HG03442 (cell line): ENCODE data around the gene SCGN.

Source experiments
- ATAC-seq: cut with Tn5 transposase; IDR thresholded peaks from one replicate; pipeline ENCODE4 v1.9.1; 2021; ENCODE audit warnings: mild to moderate bottlenecking, moderate library complexity; ENCODE audit not compliant: unreplicated experiment

SCGN gene

DNA sequence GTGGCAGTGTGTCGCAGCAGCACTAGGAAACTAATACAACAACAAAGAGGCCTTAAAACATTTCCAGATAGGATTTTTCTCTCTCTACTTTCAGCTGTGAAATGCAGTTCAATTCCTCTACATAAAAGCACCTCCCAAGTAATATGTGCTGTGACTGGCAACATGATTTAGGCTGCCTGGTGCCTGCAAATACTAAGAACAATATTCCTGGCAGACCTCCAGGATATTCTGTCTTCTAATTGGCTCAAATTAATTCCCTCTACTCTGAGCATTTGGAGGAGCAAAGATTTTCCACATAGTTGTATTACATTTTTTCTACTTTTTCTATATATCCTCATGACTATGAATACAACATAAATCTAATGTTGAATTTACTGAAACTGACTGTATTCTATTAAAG is 33.2 kb downstream of the SCGN start:
- ATAC-seq: no peak

DNA sequence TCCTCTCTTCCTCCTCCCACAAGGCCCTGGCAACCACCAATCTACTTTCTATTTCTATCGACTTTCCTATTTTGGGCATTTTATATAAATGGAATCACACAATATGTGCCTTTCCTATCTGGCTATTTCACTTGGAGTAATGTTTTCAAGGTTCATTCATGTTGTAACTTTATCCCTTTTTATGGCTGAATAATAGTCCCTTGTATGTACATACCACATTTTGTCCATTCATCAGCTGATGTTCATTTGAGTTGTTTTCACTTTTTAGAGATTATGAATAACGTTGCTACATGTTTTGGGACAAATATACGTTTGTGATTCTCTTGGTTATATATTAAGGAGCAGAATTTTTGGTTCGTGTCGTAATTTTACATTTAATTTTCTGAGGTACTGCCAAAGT is 33.9 kb downstream of the SCGN start:
- ATAC-seq: no peak

DNA sequence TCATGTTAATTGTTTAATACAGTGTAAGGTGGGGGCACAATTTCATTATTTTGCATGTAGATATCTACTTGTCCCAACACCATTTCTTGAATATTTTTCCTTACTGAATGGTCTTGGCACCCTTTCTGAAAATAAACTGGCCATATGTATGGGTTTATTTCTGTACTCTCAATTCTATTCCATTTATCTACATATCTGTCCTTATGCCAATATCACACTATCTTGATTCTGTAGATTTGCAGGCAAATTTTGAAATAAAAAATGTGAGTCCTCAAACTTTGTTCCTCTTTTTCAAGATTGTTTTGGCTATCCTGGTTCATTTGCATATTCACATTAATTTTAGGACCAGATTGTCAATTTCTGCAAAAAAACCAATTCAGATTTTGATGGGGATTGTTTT is 34.8 kb downstream of the SCGN start:
- ATAC-seq: no peak

DNA sequence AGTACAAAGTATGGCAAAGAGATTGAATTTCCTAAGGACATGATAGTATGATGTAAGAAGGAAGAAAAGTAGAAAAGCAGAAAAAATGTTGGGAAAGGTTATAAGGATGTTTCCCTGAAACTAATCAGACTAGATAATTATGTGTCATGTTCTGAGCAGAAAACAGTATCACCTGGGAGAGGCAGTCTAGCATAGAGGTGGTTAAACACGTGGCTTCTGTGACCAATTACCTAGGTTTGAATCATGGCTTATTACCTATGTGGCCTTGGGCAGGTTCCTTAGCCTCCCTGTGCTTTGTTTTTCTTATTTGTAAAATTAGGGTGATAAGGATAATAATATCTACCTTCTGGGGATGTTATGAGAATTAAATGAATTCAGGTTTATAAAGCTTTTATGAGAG is 38.0 kb downstream of the SCGN start:
- no peak for ATAC-seq

DNA sequence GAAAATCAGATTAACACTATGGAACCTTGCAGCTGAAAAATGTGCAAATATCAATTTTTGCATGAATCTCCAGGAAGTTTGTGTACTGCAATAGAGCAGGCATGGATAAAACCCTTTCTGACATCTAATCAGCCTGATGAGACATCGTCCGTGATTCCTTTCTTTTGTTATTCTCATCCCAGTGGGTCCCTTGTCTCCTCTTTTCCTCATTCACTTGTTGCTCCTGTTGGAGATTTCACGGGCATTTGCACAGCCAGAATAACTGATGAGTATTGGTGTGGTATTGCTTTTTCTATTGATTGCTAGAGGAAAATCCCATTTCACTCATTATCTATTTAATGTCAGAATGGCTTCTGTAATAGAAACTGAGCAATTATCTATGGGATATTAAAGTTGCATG is 39.9 kb downstream of the SCGN start:
- ATAC-seq: no peak

DNA sequence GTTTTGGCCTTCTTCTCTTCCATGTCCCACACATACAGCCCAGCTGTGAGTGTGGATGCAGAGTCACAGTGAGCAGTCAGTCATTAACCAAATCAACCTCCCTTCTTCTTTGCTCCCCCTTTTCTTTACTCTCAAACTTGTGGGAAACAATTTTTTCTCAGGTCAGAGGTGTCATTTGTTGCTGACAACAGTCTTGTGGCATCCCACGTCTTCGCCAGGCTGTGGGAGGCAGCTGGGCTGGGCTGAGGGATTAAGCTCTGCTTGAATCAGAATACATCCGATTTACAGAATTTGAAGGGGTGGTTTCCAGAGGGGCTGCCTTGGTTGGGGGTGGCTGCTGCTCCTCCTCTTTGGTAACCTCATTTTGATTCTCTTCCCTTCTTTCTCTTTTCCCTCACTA is 40.5 kb downstream of the SCGN start:
- no peak for ATAC-seq

DNA sequence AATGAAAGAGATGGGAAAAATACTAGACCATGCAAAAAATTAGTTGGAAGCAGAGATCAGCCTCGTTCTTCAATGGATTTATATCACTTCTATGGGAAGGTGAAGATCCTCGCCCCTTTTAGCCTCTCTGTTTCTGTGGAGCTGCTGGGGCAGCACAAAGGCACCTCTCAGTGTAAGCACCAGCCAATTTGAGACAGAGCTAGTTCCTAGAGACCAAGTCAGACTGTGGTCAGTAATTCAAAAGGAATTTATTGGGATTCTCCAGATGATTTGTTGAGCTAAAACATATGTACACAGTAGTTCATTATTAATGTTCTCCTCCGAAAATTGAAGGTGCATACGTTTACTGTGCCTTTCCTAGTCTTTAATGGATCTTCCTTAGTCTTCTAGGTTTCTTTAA is 42.4 kb downstream of the SCGN start:
- no peak for ATAC-seq

DNA sequence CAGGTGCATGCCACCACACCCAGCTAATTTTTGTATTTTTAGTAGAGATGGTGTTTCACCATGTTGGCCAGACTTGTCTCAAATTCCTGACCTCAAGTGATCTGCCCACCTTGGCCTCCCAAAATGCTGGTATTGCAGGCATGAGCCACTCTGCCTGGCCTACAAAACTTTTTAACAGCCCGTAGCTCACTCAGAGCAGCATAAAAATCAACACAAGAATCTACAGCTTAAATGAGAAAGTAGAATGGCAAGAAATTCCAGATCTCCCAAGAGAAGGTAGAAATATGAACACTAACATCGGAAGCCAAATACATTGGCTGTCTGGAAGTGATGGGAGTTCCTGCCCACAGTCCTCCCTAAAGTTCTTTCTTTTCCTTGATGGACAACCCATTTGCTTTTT is 43.7 kb downstream of the SCGN start:
- ATAC-seq: no peak

DNA sequence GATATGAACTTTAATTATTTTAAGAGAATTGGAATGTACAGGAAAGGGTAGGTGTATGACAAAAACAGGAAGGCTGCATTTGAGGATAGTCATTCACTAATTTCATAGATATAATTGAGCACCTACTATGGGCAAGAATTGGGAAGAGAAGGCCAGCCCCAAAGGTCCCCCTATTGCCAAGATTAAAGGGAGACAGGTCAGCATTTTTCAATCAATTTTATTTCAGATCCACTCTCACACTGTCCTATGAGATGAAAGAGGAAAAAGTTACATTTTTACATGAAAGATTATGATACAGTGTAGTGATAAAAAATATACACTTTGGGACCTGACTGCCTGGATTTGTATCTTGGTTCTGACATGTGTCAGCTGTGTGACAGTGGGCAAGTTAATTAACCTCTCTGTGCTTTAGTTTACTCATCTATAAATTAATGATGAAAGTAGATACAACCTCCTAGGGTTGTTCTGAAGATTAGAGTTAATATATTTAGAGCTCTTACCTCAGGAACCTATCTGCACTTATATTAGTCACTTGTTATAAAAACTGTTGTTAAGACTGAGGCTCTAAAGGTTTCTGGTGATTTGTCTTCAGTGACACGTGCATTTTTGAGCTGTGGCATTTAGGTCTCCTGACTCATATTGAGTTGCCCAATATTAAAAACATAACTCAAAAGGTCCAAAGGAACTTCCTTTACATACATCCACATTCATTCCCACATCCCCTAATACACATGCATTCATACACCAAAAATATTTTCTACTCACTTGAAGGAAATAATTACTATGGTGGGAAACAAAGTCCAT is 45.7 kb downstream of the SCGN start:
- ATAC-seq: no peak

DNA sequence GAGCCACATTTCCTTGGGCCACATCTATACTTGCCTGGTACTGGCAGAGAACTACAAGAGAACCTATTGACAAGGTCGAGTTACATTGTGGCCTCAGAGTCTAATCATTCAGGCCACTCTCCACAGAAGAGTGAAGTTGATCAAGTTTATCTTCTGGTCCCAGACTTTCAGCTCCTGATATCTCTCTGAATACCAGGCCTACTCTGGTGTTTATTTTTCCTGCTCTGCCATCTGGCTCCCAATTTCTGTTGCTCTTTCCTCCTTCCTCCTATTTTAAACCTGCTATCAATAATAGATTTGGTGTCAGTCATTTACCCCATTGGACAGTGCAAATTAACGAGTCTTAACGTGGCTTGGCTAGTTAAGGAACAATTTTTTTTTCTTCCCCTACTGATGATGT is 46.6 kb downstream of the SCGN start:
- ATAC-seq: no peak

DNA sequence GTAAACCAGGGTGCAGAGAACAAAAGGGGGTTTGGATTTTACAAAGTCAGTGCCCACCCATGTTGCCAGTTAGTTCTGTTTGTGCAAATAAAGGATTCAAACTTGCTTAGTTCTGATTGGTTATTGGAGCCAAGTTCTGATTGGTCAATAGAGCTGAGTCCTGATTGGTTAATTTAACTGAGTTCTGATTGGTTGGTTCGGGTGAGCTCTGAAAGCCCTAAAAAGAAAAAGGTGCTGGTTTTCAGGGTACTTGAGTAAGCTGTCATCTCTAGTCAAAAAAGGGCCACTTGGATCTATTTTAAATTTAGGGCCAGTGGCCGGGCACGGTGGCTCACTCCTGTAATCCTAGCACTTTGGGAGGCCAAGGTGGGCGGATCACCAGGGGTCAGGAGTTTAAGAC is 47.6 kb downstream of the SCGN start:
- no peak for ATAC-seq

DNA sequence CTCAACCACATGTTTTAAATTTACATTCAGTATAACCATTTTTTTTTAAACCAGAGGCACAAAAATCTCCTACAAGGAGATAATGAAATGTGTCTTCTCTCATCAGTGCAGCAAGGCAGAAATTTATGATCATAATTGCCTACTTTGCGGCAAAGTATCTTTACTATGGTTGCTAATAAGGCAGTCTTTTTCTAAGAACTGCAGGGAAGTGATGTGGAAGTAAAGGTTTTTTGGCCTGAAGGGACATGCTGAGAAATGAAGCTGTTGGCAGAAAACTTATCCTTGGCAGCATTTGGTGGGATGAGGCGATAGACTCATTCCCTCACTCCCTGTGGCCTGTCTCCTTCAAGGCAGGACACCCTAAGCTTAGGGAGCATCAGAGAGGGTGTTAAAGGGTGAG is 48.7 kb downstream of the SCGN start:
- ATAC-seq: no peak

DNA sequence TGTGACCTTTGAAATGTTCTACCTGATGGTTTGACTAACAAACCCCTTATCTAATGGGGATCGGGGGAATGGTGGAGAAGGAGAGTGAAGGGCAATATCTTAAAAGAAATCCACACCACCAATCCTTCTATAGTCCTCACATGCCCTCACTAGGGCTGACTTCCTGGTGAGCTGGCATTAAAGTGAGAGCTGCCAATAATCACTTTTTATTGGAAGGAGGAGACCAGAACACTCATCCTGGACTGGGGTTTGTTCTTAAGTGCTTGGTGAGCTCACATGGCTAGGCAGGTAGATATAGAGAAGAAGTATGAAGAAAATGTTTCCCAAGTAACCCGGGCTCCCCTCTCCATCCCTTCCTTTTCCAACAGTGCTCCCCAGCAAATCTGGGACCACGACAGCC is 49.8 kb downstream of the SCGN start:
- no peak for ATAC-seq

DNA sequence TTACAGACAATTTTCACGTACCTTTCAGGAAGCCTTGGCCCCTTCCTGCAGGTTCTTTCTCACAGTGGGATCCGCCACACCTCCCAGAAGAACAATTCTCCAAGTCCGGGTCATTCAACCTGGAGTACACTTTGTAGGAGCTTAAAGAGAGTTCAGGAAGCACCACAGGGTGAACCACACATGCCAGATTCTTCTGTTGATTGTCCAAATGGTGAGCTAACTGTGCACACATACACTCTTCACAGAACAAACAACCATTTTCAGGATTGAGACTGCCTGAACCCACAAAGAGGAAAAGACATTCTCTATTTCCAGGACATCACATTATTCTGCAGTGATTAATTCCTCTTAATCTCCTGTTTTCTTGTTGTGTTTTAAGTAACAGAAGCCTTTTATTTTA is 51.0 kb downstream of the SCGN start:
- no peak for ATAC-seq

DNA sequence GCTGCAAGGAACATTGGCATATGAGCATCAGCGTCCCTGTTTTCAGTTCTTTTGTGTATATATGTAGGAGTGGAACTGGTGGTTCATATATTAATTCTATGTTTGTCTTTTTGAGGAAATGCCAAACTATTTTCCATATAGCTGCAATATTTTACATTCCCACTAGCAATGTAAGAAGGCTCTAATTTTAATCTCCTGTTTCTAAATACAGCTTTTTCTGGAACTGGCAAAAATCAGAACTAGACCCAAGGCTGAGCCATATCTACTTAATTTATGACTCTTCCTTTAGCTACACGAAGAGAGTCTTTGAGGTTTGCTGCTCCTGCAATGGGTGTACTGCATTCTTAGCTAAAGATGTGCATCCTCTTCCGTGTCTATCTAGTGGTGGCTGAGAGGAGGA is 52.0 kb downstream of the SCGN start:
- no peak for ATAC-seq

DNA sequence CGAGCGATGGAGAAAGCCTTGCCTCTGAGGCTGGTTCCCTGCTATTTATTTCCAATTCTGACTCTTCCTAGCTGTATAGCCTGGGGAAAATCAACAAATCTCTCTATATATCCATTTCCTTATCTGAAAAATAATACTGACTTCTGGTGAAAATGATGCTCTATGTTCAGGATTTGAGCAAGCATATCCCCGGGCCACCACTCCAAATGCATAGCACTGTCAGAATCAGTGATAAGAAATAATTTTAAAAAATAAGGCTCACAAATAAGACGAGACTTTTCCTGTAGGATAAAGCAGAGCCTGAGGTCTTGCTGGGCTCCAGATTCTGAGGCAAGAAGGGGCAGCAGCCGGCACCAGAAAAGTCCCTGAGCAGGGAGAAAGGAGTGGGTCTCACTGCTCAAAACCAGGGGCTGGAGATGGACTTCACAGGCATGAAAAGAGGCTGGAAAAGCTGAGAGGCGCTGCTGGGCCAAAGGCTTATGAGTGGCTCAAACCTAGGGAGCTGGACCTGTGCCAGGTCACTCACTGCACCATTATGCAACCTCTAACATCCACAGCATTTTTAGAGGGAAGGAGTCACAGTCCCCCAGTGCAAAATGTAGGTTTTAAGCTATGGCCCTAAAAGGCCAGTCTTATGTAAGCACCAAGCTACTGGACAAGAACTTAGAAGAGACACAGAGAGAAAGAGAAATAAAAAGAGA is 54.4 kb downstream of the SCGN start:
- ATAC-seq: no peak

DNA sequence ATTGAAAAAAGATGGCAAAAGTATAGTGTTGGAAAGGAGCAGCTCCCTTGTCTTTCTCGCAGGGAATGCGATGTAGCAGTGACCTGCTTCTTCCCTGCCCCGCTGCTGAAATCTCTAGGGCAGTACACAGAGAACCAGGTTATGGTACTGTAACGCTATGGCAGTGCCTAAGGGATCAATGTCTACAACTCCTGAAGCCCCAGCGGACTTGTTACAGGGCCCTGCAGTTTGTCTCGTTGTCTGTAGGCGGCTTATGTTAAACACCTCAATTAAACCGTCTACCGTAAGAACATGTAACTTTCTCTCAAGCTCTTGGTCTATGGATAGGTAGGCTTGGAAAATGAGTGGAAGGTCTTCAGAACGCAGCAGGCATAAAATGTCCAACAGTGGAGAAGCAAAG is 57.7 kb downstream of the SCGN start:
- ATAC-seq: no peak

DNA sequence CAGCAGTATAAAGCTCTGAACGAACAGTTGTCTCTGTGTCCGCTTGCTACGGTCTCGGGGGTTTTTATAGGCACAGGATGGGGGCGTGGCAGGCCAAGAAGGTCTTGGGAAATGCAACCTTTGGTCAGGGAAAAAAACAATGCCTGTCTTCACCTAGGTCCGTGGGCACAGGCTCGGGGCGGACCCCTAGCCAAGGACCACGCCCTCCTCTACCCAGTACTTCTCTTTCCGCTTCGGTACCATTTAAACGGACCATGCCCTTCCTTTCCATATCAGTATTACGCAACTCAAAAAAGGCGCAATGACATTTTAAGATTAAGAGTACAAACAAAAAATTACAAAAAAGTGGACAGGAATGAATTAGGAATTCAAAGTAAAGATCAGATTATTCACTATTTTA is 58.3 kb downstream of the SCGN start:
- ATAC-seq: no peak

DNA sequence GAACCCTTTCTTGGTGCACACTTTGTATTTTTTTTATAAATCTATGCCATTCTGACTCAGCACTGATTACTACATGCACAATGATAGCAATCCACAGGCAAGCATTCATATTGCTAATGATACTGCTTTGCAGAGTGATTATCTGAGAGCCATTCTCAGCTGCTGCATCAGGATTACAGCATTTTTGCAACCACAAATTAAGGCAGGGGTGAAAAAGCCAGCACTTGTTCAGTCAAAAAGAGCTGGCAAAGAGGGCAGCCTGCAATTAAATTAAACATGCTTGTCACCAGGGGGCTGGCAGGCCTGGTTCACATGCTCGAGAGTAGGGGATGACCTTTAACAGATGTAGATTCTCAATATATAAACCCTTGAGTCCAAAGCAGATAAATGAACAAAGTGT is 61.8 kb downstream of the SCGN start:
- no peak for ATAC-seq

DNA sequence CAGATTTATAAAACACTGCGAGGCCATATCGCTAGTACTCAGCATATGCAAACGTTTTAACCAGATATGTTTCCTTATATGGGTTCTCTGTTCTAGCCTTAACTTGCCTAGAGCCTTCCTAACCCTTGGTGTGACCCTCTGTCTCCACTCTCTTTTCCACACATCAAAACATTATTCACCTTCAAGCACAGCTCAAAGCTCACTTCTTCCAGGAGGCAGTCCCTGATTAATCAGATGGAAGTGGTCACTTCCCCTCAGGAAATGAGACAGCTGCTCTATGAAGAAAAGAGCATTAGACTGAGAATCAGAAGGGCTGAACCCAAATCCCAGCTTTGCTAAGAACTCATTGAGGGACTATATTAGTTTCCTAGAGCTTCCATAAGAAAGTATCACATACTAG is 62.8 kb downstream of the SCGN start:
- ATAC-seq: no peak

DNA sequence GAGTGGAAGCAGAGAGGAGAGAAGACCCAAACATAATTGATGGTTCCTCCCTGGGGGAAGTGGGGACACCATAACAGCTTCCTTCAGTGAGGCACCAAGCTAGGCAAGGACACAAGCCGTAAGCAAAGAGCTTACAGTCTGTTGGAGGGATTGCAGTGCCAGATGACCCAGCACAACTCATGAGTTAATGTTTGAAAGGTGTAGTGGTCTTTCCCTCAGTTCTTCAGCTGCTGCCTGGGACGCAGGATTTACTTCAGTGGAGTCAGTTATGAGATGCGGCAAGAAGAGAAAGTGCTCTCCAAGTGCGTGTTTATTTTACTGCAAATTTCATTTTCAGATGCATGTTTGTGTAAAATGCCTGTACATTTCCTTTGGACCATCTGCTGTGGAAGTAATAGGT is 63.8 kb downstream of the SCGN start:
- no peak for ATAC-seq

DNA sequence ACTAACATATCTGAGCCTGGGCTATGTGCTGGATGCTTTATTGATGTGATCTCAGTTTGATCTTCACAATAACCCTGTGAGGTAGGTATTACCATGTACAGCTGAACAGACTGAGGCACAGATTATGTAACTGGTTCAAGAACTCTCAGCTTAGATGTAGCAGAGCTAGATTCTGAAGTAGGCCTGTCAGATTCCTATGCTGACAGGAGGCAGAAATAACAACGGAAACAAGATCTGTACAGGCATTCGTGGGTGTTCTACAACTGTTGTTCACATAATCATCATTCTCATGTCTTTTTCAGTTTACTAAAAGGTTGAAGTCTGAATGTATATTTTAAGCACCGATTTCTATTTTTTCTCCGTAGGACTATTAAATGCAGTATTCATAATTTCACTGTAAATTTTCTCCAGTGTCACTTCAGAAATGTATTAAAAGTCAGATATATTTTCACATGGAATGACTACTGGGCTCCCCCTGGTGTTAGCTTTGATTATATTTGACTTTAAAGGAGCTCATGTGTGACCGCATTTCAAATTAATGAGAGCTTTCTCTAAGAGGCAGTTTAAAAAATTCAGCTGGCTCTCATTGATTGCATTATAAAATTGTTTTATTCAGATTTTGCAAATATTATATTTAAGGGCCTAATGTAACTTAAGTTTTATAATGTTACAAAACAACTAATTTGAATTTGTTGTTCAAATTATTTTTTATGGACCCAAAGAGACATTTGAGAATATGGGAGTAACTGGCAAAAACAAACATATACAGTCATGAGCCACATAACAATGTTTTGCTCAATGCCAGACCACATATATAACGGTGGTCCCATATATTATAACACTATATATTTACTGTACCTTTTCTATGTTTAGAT is 66.1 kb downstream of the SCGN start:
- no peak for ATAC-seq
